Mesothelial cell of epicardium (in vitro differentiated cells): ENCODE data around the gene APC2. TPM values are rescaled to one million over a fixed set of nuclear protein-coding genes. Genes with fewer than 3 reads are reported as not detected.
"Not testable (repeated sequence)": the region's sequence is repeated elsewhere in the genome, so short reads cannot be mapped to it uniquely, and the experiment has no call there.

Experiments
- DNase-seq, 2 experiments: peaks; one replicate each; pipeline ENCODE4 v3.0.0; 2021; ENCODE audit warnings: low spot score in 2 of 2; ENCODE audit not compliant: unreplicated experiment in 2 of 2
- H3K27ac Mint-ChIP-seq: 2 replicates; pipeline ENCODE4 v1.8.0; 2021; ENCODE audit warnings: mixed read lengths
- H3K27me3 Mint-ChIP-seq: 2 replicates; pipeline ENCODE4 v1.8.0; 2021; ENCODE audit warnings: low read depth, mixed read lengths
- H3K36me3 Mint-ChIP-seq: 2 replicates; pipeline ENCODE4 v1.8.0; 2021; ENCODE audit warnings: mixed read lengths
- H3K4me1 Mint-ChIP-seq: 2 replicates; pipeline ENCODE4 v1.8.0; 2021; ENCODE audit warnings: mixed read lengths
- H3K4me3 Mint-ChIP-seq: 2 replicates; pipeline ENCODE4 v1.8.0; 2021; ENCODE audit warnings: mild to moderate bottlenecking, moderate library complexity, mixed read lengths
- H3K9me3 Mint-ChIP-seq: 2 replicates; pipeline ENCODE4 v1.8.0; 2021; ENCODE audit warnings: mixed read lengths
- CTCF ChIP-seq: fragments of 200-600 bp; sonication (generic); IDR thresholded peaks from one replicate; pipeline ENCODE4 v1.5.0; 2021; ENCODE audit warnings: antibody characterized with exemption; ENCODE audit not compliant: unreplicated experiment
- total RNA-seq: library from RNA; stranded (reverse); gene quantifications from 3 replicates; pipeline ENCODE4 v1.2.1, GENCODE V29; 2021

APC2 gene
- total RNA-seq, 1 donor from 2014 or later, result 2.3 TPM

GRCh38 chr19:1518471-1518870 is 68.5 kb downstream of the APC2 start:
- Mint-ChIP-seq H3K36me3 (no peaks in the 10 kb centered on the region), H3K4me1 (no peaks in the 10 kb centered on the region), H3K27ac (no peak overlapping the region), H3K4me3 (no peak overlapping the region), H3K9me3 (no peaks in the 10 kb centered on the region), H3K27me3 (peaks cover 69% of the 10 kb centered on the region)
- no peak for TF ChIP-seq CTCF
- no peak for DNase-seq

- H3K27ac Mint-ChIP-seq, H3K9me3 Mint-ChIP-seq, H3K4me1 Mint-ChIP-seq, DNase-seq, H3K4me3 Mint-ChIP-seq, H3K36me3 Mint-ChIP-seq: not testable (repeated sequence)
- peaks cover 69% of the 10 kb centered on the region for H3K27me3 Mint-ChIP-seq
These were observed 69.9 kb downstream of the APC2 start for GRCh38 chr19:1519802-1520201.

- no peaks in the 10 kb centered on the region for H3K36me3 Mint-ChIP-seq
- H3K4me3 Mint-ChIP-seq, result no peak overlapping the region
- H3K27ac Mint-ChIP-seq, result no peak overlapping the region
- peaks cover 4% of the 10 kb centered on the region for H3K4me1 Mint-ChIP-seq
- TF ChIP-seq CTCF, result no peak
- DNase-seq, result no peak
- H3K27me3 Mint-ChIP-seq, result peaks cover 69% of the 10 kb centered on the region
- no peaks in the 10 kb centered on the region for H3K9me3 Mint-ChIP-seq
These were observed 70.4 kb downstream of the APC2 start for GRCh38 chr19:1520203-1520780.

GRCh38 chr19:1521636-1522035 is 71.7 kb downstream of the APC2 start:
- Mint-ChIP-seq H3K9me3 (no peaks in the 10 kb centered on the region), H3K27me3 (peaks cover 71% of the 10 kb centered on the region), H3K4me3 (no peak overlapping the region), H3K4me1 (peaks cover 4% of the 10 kb centered on the region), H3K36me3 (no peaks in the 10 kb centered on the region), H3K27ac (no peak overlapping the region)
- TF ChIP-seq CTCF, result no peak
- DNase-seq, result no peak

GRCh38 chr19:1522061-1522460 is 72.1 kb downstream of the APC2 start:
- no peaks in the 10 kb centered on the region for H3K36me3 Mint-ChIP-seq
- DNase-seq, result no peak
- H3K27me3 Mint-ChIP-seq, result peaks cover 70% of the 10 kb centered on the region
- no peaks in the 10 kb centered on the region for H3K9me3 Mint-ChIP-seq
- TF ChIP-seq CTCF, result no peak
- H3K4me3 Mint-ChIP-seq, result no peak overlapping the region
- H3K27ac Mint-ChIP-seq, result no peak overlapping the region
- H3K4me1 Mint-ChIP-seq, result peaks cover 4% of the 10 kb centered on the region

- Mint-ChIP-seq H3K36me3 (no peaks in the 10 kb centered on the region), H3K4me3 (no peak overlapping the region), H3K4me1 (peaks cover 4% of the 10 kb centered on the region), H3K27me3 (peaks cover 76% of the 10 kb centered on the region), H3K27ac (no peak overlapping the region), H3K9me3 (no peaks in the 10 kb centered on the region)
- no peak for DNase-seq
- TF ChIP-seq CTCF, result no peak
These were observed 72.9 kb downstream of the APC2 start for GRCh38 chr19:1522838-1523237.

Other genes with a start within 250 kb of the APC2 start
- gene STK11, start 244.3 kb upstream of the APC2 start, total RNA-seq, result 71.7 to 73.0 TPM (median 71.8 TPM) in 3 replicates
- gene CBARP, start 212.1 kb upstream of the APC2 start, total RNA-seq, result 9.0 to 10.4 TPM (median 9.2 TPM) in 3 replicates
- 105 to 115 TPM (median 108 TPM) in 3 replicates for gene ATP5F1D, start 208.4 kb upstream of the APC2 start, total RNA-seq
- gene MIDN, start 201.5 kb upstream of the APC2 start, total RNA-seq, result 168 to 177 TPM (median 172 TPM) in 3 replicates
- 659 to 674 TPM (median 670 TPM) in 3 replicates for gene CIRBP, start 180.8 kb upstream of the APC2 start, total RNA-seq
- gene FAM174C, start 174.6 kb upstream of the APC2 start, total RNA-seq, result 24.4 to 25.8 TPM (median 25.5 TPM) in 3 replicates
- gene EFNA2, start 164.2 kb upstream of the APC2 start, total RNA-seq, result 13.1 to 15.0 TPM (median 14.0 TPM) in 3 replicates
- gene NDUFS7, start 66.2 kb upstream of the APC2 start, total RNA-seq, result 52.2 to 56.8 TPM (median 55.9 TPM) in 3 replicates
- 41.5 to 44.5 TPM (median 42.6 TPM) in 3 replicates for gene GAMT, start 48.6 kb upstream of the APC2 start, total RNA-seq
- 130 to 134 TPM (median 131 TPM) in 3 replicates for gene DAZAP1, start 42.5 kb upstream of the APC2 start, total RNA-seq
- gene RPS15, start 11.7 kb upstream of the APC2 start, total RNA-seq, result 1,014 to 1,040 TPM (median 1,034 TPM) in 3 replicates
- gene C19orf25, start 29.1 kb downstream of the APC2 start, total RNA-seq, result 29.4 to 34.2 TPM (median 30.0 TPM) in 3 replicates
- 20.9 to 24.0 TPM (median 22.6 TPM) in 3 replicates for gene PCSK4, start 40.2 kb downstream of the APC2 start, total RNA-seq
- 3.6 to 3.9 TPM (median 3.8 TPM) in 3 replicates for gene REEP6, start 41.1 kb downstream of the APC2 start, total RNA-seq
- 4.0 to 4.6 TPM (median 4.3 TPM) in 3 replicates for gene ADAMTSL5, start 62.9 kb downstream of the APC2 start, total RNA-seq
- 0.38 to 0.51 TPM (median 0.38 TPM) in 3 replicates for gene PLK5, start 74.0 kb downstream of the APC2 start, total RNA-seq
- gene MEX3D, start 118.2 kb downstream of the APC2 start, total RNA-seq, result 91.7 to 96.3 TPM (median 93.1 TPM) in 3 replicates
- gene MBD3, start 142.7 kb downstream of the APC2 start, total RNA-seq, result 103 to 111 TPM (median 105 TPM) in 3 replicates
- 143 to 154 TPM (median 153 TPM) in 3 replicates for gene UQCR11, start 155.3 kb downstream of the APC2 start, total RNA-seq
- gene TCF3, start 202.5 kb downstream of the APC2 start, total RNA-seq, result 227 to 248 TPM (median 239 TPM) in 3 replicates